ENCODE measurements around the gene SAMD4B.

SAMD4B gene

GRCh38 chr19:39412100-39412866 lies 70.1 kb downstream of the SAMD4B start, which contains the start of gene PLEKHG2:
Gene PLEKHG2 (plus strand): TSS chr19:39412669. CDS start chr19:39414087, 1,418 bp downstream.
- DNase-seq, result peak; percentile 100

GRCh38 chr19:39412867-39413271 lies 70.6 kb downstream of the SAMD4B start:
- DNase-seq, result no peak

GRCh38 chr19:39413272-39413910 lies 71.2 kb downstream of the SAMD4B start:
- peak; percentile 86 for DNase-seq

- peak; percentile 87 for DNase-seq
Observed at GRCh38 chr19:39413911-39414608, 71.8 kb downstream of the SAMD4B start.

- no peak for DNase-seq
Observed at GRCh38 chr19:39415111-39416046, 73.2 kb downstream of the SAMD4B start.

- DNase-seq, result no peak
Observed at GRCh38 chr19:39416152-39417120, 74.2 kb downstream of the SAMD4B start.

- no peak for DNase-seq
Observed at GRCh38 chr19:39417463-39418181, 75.4 kb downstream of the SAMD4B start.

GRCh38 chr19:39419003-39419402 lies 76.8 kb downstream of the SAMD4B start:
- DNase-seq, result no peak

GRCh38 chr19:39420769-39421168 lies 78.5 kb downstream of the SAMD4B start:
- DNase-seq, result no peak

- no peak for DNase-seq
Observed at GRCh38 chr19:39422020-39422419, 79.8 kb downstream of the SAMD4B start.

GRCh38 chr19:39423258-39424086 lies 81.3 kb downstream of the SAMD4B start:
- DNase-seq, result no peak

GRCh38 chr19:39424934-39425333 lies 82.7 kb downstream of the SAMD4B start:
- DNase-seq, result no peak

GRCh38 chr19:39425744-39426143 lies 83.5 kb downstream of the SAMD4B start:
- DNase-seq, result no peak

- peak; percentile 72 for DNase-seq
Observed at GRCh38 chr19:39426170-39426569, 83.9 kb downstream of the SAMD4B start.

GRCh38 chr19:39427707-39428106 lies 85.5 kb downstream of the SAMD4B start:
- DNase-seq, result no peak

GRCh38 chr19:39428283-39429112 lies 86.3 kb downstream of the SAMD4B start:
- peak; percentile 72 for DNase-seq

- DNase-seq, result peak; percentile 77
Observed at GRCh38 chr19:39430675-39431593, 88.7 kb downstream of the SAMD4B start.

GRCh38 chr19:39432677-39433025 lies 90.4 kb downstream of the SAMD4B start:
- DNase-seq, result no peak

Data from NCI-H2227 treated with DMSO at 0.1 percent for 48 hours (cell line).